Hepatocyte (in vitro differentiated cells): ENCODE results near the gene DNLZ. TPM values are rescaled to one million over a fixed set of nuclear protein-coding genes. Genes with fewer than 3 reads are reported as not detected.

Source experiments
- DNase-seq: peaks from one replicate; pipeline ENCODE4 v3.0.0-alpha.2; 2016; ENCODE audit warnings: low spot score
- H2AFZ ChIP-seq: fragments of 200-600 bp; sonication (generic); 2 replicates; pipeline ENCODE4 v1.6.0; 2016; ENCODE audit warnings: antibody characterized with exemption, mild to moderate bottlenecking
- H3K27ac ChIP-seq: fragments of 200-600 bp; sonication (generic); 2 replicates; pipeline ENCODE4 v1.5.1; 2016; ENCODE audit warnings: mild to moderate bottlenecking
- H3K27me3 ChIP-seq: fragments of 200-600 bp; sonication (generic); 2 replicates; pipeline ENCODE4 v1.6.1; 2016
- H3K36me3 ChIP-seq: fragments of 200-600 bp; sonication (generic); replicated peaks from 2 replicates; pipeline ENCODE4 v1.5.1; 2016; ENCODE audit warnings: low read depth; ENCODE audit not compliant: insufficient read depth
- H3K4me1 ChIP-seq: fragments of 200-600 bp; sonication (generic); 2 replicates; pipeline ENCODE4 v1.5.1; 2016; ENCODE audit warnings: mild to moderate bottlenecking, moderate library complexity; ENCODE audit not compliant: insufficient read depth
- H3K4me2 ChIP-seq: fragments of 200-600 bp; sonication (generic); 2 replicates; pipeline ENCODE4 v1.6.0; 2016
- H3K4me3 ChIP-seq: fragments of 200-600 bp; sonication (generic); 2 replicates; pipeline ENCODE4 v1.5.1; 2016; ENCODE audit warnings: mild to moderate bottlenecking
- H3K79me2 ChIP-seq: fragments of 200-600 bp; sonication (generic); 2 replicates; pipeline ENCODE4 v1.6.0; 2017; ENCODE audit warnings: mild to moderate bottlenecking
- H3K9me2 ChIP-seq: fragments of 200-600 bp; sonication (generic); replicated peaks from 2 replicates; pipeline ENCODE4 v1.6.0; 2017; ENCODE audit warnings: mild to moderate bottlenecking; ENCODE audit not compliant: insufficient read depth
- H3K9me3 ChIP-seq: fragments of 200-600 bp; sonication (generic); 2 replicates; pipeline ENCODE4 v1.5.1; 2016; ENCODE audit warnings: low read depth, mild to moderate bottlenecking
- H4K20me1 ChIP-seq: fragments of 200-600 bp; sonication (generic); 2 replicates; pipeline ENCODE4 v1.6.0; 2016; ENCODE audit warnings: mild to moderate bottlenecking; ENCODE audit not compliant: insufficient read depth, poor library complexity, severe bottlenecking
- EZH2 ChIP-seq: fragments of 200-600 bp; sonication (generic); IDR thresholded peaks from 2 replicates; pipeline ENCODE4 v1.6.1; 2016; ENCODE audit warnings: antibody characterized with exemption, mild to moderate bottlenecking, borderline replicate concordance
- EZH2phosphoT487 ChIP-seq: fragments of 200-600 bp; sonication (generic); IDR thresholded peaks from one replicate; pipeline ENCODE4 v1.6.1; 2018; ENCODE audit warnings: antibody characterized with exemption, mild to moderate bottlenecking, low read depth, moderate library complexity; ENCODE audit not compliant: unreplicated experiment, severe bottlenecking
- WGBS: methylation state at CpG from one replicate; pipeline ENCODE4 v1.1.6; 2016; ENCODE audit warnings: low lambda C conversion rate; ENCODE audit errors: missing lambda C conversion rate; 5-methylcytosine and 5-hydroxymethylcytosine counted together
- polyA plus RNA-seq: library from polyadenylated mRNA; unstranded; fragments of >200 nt; fragmentation: Nextera tagmentation; extraction: Ambion mirVana; gene quantifications from 2 replicates; pipeline ENCODE4 v1.2.1, GENCODE V29; 2016
- total RNA-seq: library from RNA; depleted of rRNA; stranded (reverse); fragments of >200 nt; gene quantifications from 2 replicates; pipeline ENCODE4 v1.2.3, GENCODE V29; 2014
- TF ChIP-seq, protein P1 (sequence below): fragments of 200-600 bp; sonication (generic); IDR thresholded peaks from 2 replicates; pipeline ENCODE4 v1.5.1; 2016; ENCODE audit warnings: antibody characterized with exemption, mild to moderate bottlenecking; ENCODE audit not compliant: poor library complexity

DNLZ gene
- total and polyA plus RNA-seq, 2 experiments from 2014 or later = 21.5 to 24.3 TPM

DNA sequence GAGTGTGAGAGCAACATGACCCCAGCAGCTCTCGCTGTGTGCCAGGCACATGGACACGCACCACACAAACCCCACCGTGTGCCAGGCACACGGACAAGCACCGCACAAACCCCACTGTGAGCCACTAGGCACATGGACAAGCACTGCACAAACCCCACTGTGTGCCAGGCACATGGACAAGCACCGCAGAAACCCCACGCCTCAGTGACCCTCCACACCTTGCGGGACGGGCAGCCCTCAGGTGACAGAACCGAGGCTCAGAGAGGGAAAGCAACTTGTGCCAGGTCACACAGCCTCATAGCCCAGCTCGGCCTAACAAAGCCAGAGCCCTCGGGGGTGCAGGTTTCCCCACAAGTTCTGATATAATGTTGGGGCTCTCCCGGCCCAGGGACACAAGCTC lies 38.2 kb downstream of the DNLZ start:
- Histone ChIP-seq H3K4me2 (peak overlapping the region; percentile 98), H3K79me2 (peaks cover 27% of the 10 kb centered on the region), H3K4me1 (peaks cover 27% of the 10 kb centered on the region), H3K4me3 (no peak overlapping the region), H3K9me3 (no peaks in the 10 kb centered on the region), H3K36me3 (no peaks in the 10 kb centered on the region), H2AFZ (no peak overlapping the region), H4K20me1 (peaks cover 18% of the 10 kb centered on the region), H3K9me2 (no peaks in the 10 kb centered on the region), H3K27me3 (no peaks in the 10 kb centered on the region), H3K27ac (peak overlapping the region; percentile 94)
- DNase-seq = no peak
- 96% methylated on average over 13 of the region's 13 CpGs for WGBS
- TF ChIP-seq EZH2 (no peak), EZH2phosphoT487 (no peak)
- TF ChIP-seq, protein P1, sequence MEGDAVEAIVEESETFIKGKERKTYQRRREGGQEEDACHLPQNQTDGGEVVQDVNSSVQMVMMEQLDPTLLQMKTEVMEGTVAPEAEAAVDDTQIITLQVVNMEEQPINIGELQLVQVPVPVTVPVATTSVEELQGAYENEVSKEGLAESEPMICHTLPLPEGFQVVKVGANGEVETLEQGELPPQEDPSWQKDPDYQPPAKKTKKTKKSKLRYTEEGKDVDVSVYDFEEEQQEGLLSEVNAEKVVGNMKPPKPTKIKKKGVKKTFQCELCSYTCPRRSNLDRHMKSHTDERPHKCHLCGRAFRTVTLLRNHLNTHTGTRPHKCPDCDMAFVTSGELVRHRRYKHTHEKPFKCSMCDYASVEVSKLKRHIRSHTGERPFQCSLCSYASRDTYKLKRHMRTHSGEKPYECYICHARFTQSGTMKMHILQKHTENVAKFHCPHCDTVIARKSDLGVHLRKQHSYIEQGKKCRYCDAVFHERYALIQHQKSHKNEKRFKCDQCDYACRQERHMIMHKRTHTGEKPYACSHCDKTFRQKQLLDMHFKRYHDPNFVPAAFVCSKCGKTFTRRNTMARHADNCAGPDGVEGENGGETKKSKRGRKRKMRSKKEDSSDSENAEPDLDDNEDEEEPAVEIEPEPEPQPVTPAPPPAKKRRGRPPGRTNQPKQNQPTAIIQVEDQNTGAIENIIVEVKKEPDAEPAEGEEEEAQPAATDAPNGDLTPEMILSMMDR = no peak

DNA sequence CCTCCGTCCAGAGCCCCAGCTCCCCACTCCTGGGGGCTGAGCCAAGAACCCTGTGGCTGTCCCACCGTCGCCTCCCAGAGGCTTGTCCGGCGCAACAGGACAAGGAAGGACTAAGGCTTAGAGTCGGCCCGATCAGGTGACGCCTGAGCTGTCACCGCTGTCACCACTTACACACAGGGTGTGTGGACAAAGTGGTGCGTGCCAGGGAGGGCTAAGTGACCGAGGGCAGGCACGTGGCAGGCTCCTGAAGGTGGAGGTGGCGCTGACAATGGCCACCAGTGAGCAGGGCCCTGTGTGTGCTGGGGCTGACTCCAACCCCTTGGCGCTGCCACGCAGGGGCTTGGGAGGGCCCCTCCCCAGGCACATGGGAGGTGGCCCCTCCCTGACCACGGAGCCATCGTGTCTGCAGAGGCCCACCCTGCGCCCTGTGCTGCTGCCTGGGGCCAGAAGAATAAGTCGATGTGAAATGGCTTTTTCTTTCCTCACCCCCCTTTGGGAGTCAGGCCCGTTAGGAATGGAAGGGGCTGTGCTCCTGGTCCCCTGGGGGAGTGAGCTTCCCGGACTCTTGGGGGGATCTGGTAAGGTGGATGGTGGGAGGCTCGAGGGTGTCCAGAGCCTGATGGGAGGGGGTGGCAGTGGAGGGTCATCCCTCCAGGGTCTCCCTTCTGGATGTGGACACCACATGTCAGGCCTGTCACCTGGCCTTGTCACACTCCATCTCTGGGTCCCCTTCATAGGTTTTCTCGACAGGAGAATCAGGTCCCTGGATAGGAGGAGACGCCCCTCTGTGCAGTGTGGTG lies 38.8 kb downstream of the DNLZ start:
- Histone ChIP-seq H3K9me2 (no peaks in the 10 kb centered on the region), H3K79me2 (peaks cover 20% of the 10 kb centered on the region), H3K9me3 (no peaks in the 10 kb centered on the region), H3K27ac (no peak overlapping the region), H3K27me3 (no peaks in the 10 kb centered on the region), H3K4me2 (no peak overlapping the region), H3K36me3 (no peaks in the 10 kb centered on the region), H3K4me3 (no peak overlapping the region), H3K4me1 (peaks cover 27% of the 10 kb centered on the region), H4K20me1 (peaks cover 15% of the 10 kb centered on the region), H2AFZ (no peak overlapping the region)
- no peak for DNase-seq
- WGBS = 74% methylated on average over 24 of the region's 24 CpGs
- TF ChIP-seq EZH2phosphoT487 (no peak), EZH2 (no peak)
- TF ChIP-seq, protein P1 = no peak

DNA sequence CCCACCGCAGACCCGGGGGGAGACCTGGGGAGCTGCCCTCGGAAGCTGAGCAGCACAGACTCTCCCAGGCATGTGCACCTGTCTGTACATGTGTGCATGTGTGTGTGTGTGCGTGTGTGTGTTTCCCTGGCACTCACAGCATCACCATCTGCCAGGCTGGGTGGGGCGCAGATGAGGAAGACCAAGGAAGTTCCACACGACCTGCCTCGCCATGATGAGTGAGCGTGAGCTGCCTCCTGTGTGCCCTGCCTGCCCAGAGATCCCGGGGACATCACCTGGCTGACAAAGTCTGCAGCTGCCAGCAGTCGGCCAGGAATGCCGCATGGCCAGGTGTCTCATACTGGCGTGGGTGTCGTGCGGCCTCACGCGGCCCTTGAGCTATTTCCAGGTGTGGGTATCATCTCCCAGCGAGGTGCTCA lies 40.2 kb downstream of the DNLZ start:
- Histone ChIP-seq H3K79me2 (peaks cover 7% of the 10 kb centered on the region), H2AFZ (no peak overlapping the region), H3K4me3 (no peak overlapping the region), H3K4me1 (peaks cover 16% of the 10 kb centered on the region), H3K4me2 (no peak overlapping the region), H3K27me3 (no peaks in the 10 kb centered on the region), H4K20me1 (peaks cover 2% of the 10 kb centered on the region), H3K9me3 (no peaks in the 10 kb centered on the region), H3K27ac (no peak overlapping the region), H3K9me2 (no peaks in the 10 kb centered on the region), H3K36me3 (no peaks in the 10 kb centered on the region)
- WGBS = 87% methylated on average over 17 of the region's 17 CpGs
- TF ChIP-seq, protein P1 = no peak
- TF ChIP-seq EZH2 (no peak), EZH2phosphoT487 (no peak)
- DNase-seq = no peak
